ENCODE results near the gene LIF.
"Not testable (repeated sequence)": the region's sequence is repeated elsewhere in the genome, so short reads cannot be mapped to it uniquely, and the experiment has no call there.

LIF gene

DNA sequence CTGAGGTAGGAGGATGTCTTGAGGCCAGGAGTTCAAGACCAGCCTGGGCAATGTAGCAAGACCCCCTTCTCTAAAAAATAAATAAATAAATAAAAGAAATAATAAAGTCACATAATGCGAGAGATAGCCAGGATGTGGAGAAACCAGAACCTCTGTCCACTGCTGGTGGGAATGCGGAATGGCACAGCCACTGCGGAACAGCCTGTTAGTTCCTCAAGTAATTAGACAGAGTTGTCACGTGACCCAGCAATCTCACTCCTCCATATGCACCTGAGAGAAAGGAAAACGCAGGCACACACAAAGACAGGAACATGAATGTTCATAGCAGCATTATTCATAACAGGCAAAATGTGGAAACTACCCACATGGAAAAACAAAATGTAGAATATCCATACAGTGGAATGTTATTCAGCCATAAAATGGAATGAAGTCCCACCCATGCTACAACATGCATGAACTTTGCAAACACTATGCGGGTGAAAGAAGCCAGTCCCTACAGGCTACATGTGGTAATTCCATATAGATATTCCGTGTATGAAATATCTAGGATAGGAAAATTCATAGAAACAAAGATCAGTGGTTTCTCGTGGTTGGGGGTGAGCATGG is 27.4 kb downstream of the LIF start:
- Histone ChIP-seq H3K79me2 (no peaks in the 10 kb centered on the region), H3K4me1 (no peaks in the 10 kb centered on the region), H3K27me3 (ENCODE audit: control insufficient read depth, insufficient read depth, low read length) (no peaks in the 10 kb centered on the region), H2AFZ (no peak overlapping the region), H3K36me3 (ENCODE audit: control insufficient read depth, insufficient read depth, low read length) (no peaks in the 10 kb centered on the region), H3K27ac (no peak overlapping the region), H3K9me3 (ENCODE audit: control insufficient read depth, low read length) (no peaks in the 10 kb centered on the region), H3K4me3 (ENCODE audit: low read depth, low read length) (no peak overlapping the region), H3K4me2 (ENCODE audit: low read length) (no peak overlapping the region), H3K9ac (no peak overlapping the region)
- TF ChIP-seq, protein P1, sequence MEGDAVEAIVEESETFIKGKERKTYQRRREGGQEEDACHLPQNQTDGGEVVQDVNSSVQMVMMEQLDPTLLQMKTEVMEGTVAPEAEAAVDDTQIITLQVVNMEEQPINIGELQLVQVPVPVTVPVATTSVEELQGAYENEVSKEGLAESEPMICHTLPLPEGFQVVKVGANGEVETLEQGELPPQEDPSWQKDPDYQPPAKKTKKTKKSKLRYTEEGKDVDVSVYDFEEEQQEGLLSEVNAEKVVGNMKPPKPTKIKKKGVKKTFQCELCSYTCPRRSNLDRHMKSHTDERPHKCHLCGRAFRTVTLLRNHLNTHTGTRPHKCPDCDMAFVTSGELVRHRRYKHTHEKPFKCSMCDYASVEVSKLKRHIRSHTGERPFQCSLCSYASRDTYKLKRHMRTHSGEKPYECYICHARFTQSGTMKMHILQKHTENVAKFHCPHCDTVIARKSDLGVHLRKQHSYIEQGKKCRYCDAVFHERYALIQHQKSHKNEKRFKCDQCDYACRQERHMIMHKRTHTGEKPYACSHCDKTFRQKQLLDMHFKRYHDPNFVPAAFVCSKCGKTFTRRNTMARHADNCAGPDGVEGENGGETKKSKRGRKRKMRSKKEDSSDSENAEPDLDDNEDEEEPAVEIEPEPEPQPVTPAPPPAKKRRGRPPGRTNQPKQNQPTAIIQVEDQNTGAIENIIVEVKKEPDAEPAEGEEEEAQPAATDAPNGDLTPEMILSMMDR (IDR thresholded peaks at IDR 0.05): no peak

DNA sequence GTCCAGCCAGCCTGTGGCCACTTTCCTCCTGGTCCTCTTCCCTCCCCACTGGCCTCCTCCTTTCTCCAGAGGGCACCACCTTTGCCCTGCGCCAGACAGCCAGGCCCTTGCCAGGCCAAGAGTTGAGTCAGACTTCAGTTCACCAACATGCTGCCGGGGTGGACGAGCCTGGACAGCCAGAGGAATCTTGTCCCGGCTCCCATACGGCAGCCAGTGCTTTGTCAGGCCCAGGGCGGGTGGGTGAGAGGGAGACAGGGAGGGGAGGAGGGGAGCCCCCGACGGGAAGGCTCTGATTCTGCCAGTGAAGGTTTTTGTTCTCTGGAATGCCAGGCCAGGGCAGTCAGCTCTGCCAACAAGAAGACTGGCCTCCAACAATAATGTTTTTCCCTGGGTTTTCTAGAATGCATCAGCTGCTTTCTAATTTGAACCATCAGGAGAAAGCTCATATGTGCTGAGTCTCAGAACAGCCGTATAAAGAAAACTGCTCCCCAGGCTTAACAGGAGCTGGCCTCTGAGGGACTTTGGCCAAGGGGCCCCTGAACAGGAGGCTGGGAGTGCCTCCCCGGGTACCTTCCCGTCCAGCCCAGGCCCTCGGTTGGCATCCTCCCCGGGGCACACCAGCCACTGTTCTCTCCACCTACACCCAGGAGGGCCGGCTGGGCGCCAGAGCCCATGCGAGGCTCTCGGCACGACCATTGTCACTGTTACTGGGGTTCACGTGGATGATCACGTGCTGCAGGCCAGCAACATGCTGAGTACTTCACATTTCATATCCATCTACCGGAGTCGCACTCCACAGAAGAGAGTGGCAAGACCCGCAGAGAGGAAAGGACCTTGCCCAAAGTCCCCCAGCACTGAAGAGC is 28.6 kb downstream of the LIF start:
- Histone ChIP-seq H3K4me1 (no peaks in the 10 kb centered on the region), H3K36me3 (ENCODE audit: control insufficient read depth, insufficient read depth, low read length) (no peaks in the 10 kb centered on the region), H3K9ac (no peak overlapping the region), H2AFZ (no peak overlapping the region), H3K4me2 (ENCODE audit: low read length) (no peak overlapping the region), H3K27ac (no peak overlapping the region), H3K4me3 (ENCODE audit: low read depth, low read length) (no peak overlapping the region), H3K79me2 (no peaks in the 10 kb centered on the region), H3K27me3 (ENCODE audit: control insufficient read depth, insufficient read depth, low read length) (no peaks in the 10 kb centered on the region), H3K9me3 (ENCODE audit: control insufficient read depth, low read length) (no peaks in the 10 kb centered on the region)
- TF ChIP-seq, protein P1 (IDR thresholded peaks at IDR 0.05): no peak

DNA sequence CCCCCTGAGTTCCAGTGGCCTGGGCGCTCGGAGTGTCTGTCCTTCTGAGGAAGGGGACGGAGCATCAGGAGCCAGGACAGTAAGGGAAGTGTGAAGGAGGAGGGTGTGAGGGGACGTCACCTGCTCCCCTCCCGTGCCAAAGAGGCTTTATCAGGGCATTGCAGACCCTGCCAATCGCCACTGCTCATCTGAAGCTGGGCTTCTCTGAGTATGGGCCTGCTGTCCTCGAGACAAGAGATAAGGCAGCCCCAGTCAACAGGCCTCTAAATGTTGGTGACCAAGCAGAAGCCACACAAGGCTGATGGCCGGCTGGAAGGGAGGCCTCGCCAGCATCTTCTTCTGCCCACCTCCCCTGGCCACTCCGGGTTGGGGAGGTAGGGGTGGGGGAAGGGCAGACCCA is 29.8 kb downstream of the LIF start:
- TF ChIP-seq, protein P1 (IDR thresholded peaks at IDR 0.05): no peak
- H3K4me3 ChIP-seq (ENCODE audit: low read depth, low read length): no peak overlapping the region
- H3K79me2 ChIP-seq: no peaks in the 10 kb centered on the region
- no peak overlapping the region for H3K4me2 ChIP-seq (ENCODE audit: low read length)
- no peaks in the 10 kb centered on the region for H3K9me3 ChIP-seq (ENCODE audit: control insufficient read depth, low read length)
- H3K9ac ChIP-seq: no peak overlapping the region
- no peaks in the 10 kb centered on the region for H3K27me3 ChIP-seq (ENCODE audit: control insufficient read depth, insufficient read depth, low read length)
- H3K36me3 ChIP-seq (ENCODE audit: control insufficient read depth, insufficient read depth, low read length): no peaks in the 10 kb centered on the region
- H2AFZ ChIP-seq: no peak overlapping the region
- H3K27ac ChIP-seq: no peak overlapping the region
- H3K4me1 ChIP-seq: no peaks in the 10 kb centered on the region

DNA sequence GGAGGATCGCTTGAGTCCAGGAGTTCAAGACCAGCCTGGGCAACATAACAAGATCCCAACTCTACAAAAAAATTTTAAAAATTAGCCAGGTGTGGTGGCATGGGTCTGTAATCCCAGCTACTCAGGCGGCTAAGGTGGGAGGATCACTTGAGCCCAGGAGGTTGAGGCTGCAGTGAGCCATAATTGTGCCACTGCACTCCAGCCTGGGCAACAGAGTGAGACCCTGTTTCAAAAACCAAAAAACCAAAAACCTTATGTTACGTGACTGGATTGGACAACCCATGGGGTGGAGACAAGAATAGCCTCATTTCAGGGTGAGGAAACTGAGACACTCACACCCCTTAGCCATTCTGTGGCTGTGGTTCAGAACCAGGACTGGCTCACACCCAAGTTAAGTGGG is 30.3 kb downstream of the LIF start:
- not testable (repeated sequence) for H3K36me3 ChIP-seq (ENCODE audit: control insufficient read depth, insufficient read depth, low read length); H3K9me3 ChIP-seq (ENCODE audit: control insufficient read depth, low read length); H3K4me1 ChIP-seq; H3K4me3 ChIP-seq (ENCODE audit: low read depth, low read length); H3K27ac ChIP-seq; H3K27me3 ChIP-seq (ENCODE audit: control insufficient read depth, insufficient read depth, low read length); H2AFZ ChIP-seq; H3K79me2 ChIP-seq; H3K4me2 ChIP-seq (ENCODE audit: low read length); H3K9ac ChIP-seq

DNA sequence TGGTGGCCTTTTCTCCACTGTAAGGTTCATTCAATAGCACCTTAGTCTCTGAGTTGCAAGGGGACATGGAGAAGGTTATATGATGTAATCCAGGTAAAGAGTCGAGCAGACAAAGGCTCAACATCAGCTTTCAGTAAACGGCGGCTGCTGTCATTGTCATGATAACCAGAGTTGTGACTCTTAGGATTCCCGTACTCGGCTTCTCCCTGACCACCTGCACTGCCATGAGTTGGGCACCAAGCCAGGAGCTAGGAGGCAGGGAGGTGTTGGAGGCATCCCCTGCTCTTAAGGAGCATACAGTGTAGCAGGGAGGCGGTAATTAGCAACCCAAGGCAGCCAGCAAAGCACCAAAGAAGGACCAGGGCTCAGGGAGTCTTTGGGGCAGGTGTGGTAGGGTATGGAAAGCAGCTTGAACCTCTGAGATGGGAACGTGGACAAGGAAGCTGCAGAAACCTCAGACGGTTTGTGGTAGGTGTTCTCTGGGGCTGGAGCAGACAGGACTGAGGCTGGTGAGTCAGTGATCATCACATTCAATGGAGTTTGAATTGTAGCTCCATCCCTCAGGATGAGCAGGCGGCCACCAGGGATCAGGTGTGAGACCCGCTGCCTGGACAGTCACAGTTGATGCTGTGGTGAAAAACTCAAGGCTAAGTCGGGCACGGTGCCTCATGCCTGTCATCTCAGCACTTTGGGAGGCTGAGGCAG is 31.7 kb downstream of the LIF start:
- no peaks in the 10 kb centered on the region for H3K36me3 ChIP-seq (ENCODE audit: control insufficient read depth, insufficient read depth, low read length)
- H3K4me3 ChIP-seq (ENCODE audit: low read depth, low read length): no peak overlapping the region

More for the DNA sequence above, 31.7 kb downstream of the LIF start:
- Histone ChIP-seq H3K4me1 (no peaks in the 10 kb centered on the region), H3K79me2 (no peaks in the 10 kb centered on the region), H3K27ac (no peak overlapping the region), H3K9ac (no peak overlapping the region), H3K27me3 (ENCODE audit: control insufficient read depth, insufficient read depth, low read length) (no peaks in the 10 kb centered on the region), H2AFZ (no peak overlapping the region), H3K4me2 (ENCODE audit: low read length) (no peak overlapping the region), H3K9me3 (ENCODE audit: control insufficient read depth, low read length) (no peaks in the 10 kb centered on the region)
- TF ChIP-seq, protein P1 (IDR thresholded peaks at IDR 0.05): no peak

All from parathyroid adenoma (tissue), 2 donors.